SH-SY5Y (cell line): ENCODE data around the gene TCL1B.

ENCODE experiments used
- GATA2 ChIP-seq: IDR thresholded peaks from 2 replicates; pipeline ENCODE4 v1.6.1; 2011; ENCODE audit warnings: mild to moderate bottlenecking, low read depth, low read length
- GATA3 ChIP-seq: IDR thresholded peaks from 2 replicates; pipeline ENCODE4 v1.6.1; 2011; ENCODE audit warnings: low read depth, mild to moderate bottlenecking, low read length, moderate library complexity

DNA sequence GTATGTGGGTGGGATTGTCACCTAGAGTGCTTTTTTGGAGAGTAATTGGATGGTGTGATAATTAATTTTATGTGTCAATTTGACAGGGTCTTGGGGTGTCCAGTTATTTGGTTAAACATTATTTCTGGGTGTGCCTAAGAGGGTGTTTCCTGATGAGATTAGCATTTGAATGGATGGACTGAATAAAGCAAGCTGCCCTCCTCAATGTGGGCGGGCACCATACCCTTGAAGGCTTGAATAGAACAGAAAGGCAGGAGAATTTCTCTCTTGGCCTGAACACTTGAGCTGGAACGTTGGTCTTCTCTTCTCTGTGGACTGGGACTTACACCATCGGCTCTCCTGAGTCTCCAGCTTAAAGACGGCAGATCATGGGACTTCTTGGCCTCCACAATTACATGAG, 28.8 kb upstream of the TCL1B start:
- TF ChIP-seq GATA2 = no peak
- TF ChIP-seq GATA3 = no peak
